HG03439 (cell line): ENCODE results near the gene SEL1L2.

Experiments
- ATAC-seq: cut with Tn5 transposase; IDR thresholded peaks from one replicate; pipeline ENCODE4 v1.9.1; 2021; ENCODE audit warnings: mild to moderate bottlenecking, moderate library complexity; ENCODE audit not compliant: unreplicated experiment

SEL1L2 gene

DNA sequence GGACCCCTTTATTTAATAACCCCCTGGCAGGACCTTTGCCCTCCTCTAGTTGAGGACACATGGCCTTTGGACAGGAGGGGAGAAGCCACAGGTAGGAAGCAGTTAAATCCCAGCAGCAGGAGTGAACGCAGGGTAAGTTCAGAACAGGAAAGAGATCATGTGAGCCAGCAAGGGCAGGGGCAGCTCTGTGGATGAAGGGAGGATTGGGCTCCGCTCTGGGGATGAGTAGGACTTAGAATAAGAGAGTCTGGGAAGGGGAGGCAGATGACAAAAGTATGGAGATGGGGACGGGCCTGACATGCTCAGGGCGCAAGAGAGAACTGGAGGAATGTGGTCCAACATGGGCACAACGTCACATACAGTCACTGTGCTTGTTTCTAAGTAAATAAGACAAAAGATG is 116.6 kb downstream of the SEL1L2 start:
- ATAC-seq = no peak

DNA sequence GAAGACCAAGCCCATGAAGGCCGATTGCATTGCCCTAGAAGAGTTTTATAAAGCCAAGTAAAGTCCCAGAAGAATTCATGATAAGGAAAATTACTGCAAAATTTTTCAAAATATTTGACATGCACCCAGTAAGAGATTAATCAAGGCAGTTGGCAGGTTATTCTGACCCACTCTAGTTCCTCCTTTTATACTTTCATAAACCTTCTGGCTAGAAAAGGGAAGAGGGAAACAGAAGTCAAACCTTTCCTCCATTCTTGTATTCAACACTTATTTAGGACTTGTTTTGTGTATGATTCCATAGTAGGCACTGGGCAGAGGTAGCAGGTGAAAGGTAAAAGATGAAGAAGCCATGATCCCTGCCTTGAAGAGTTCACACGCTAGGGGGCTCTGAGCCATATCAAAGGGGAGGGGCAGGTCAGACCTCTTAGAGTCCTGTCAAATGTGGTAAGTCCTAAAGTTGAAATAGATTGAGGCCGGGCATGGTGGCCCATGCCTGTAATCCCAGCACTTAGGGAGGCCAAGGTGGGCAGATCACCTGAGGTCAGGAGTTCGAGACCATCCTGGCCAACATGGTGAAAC is 120.2 kb downstream of the SEL1L2 start:
- ATAC-seq = no peak

DNA sequence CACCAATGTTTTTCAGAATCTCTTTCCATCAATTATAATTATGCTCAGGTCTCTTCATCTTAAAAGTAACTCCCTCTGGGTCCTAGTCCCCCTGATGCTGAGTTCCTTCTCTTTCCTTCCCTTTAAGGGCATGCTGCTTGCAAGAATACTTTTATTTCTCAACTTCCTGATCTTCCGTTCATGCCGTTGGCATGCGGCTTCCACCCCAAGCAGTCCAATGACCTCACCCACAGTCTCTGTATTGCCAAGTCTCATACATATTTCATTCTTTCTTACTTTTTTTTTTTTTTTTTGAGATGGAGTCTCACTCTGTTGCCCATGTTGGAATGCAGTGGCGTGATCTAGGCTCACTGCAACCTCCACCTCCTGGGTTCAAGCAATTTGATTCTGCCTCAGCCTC is 122.1 kb downstream of the SEL1L2 start:
- ATAC-seq = no peak

DNA sequence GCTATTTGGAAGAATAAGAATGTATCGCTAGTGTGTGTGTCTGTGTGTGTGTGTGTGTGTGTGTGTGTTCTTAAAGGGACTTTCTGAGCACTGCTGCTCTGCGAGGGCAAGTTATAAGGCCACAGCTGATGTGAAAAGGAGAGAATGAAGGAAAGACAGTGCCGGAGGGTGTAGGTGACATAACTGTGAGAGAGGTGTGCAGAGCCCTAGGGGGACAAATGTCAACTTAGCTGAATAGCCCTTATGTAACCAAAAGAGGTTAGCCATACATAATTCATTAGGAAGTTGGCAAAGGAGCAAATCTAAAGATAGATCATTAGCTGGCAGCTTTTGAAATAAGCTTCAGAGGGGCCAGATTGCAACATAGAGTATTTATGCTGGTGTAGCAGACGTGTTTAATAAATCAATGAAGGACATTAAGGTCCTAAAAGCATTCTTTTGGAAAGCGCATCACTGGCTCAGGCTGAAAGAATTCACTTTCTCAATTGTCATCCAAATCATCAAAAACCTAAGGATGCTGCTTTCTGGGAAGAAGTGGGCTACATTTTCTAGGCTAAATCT is 124.5 kb downstream of the SEL1L2 start:
- ATAC-seq = no peak

DNA sequence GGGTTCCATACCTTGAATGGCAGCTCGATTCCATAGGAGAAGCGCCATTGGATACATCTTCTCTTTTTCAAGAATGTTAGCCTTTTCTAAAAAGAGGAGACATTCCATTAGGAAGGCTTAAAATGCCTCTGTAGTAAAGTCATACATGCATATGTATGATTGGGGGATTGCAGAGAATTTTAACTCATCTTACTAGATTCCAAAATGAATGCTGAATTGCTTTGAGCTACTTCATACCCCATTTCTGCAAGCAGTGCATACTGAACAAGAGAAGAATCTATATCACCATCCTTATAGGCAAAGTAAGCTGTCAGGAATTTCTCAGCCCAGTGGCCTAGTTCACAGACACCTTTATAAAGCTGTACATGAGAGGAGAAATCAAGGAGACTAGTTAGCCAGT is 125.3 kb downstream of the SEL1L2 start:
- no peak for ATAC-seq

DNA sequence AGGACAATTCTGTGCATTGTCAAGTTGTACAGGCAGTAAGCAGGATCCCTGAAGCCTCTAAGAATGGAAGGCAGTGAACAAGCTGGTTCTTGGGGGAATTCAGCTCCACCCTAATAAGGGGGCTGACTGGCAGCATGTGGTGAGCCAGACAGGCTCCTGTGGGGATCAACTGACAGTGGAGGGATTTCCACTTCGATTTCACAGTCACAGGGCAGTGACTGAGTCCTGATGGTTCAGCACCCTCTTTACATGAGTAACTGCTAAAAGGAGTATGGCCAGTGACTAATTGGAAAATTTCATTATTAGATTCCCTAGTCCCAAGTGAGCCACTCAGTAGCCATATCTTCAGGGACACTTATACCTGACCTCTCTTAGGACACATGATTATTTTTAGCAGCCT is 127.2 kb downstream of the SEL1L2 start:
- ATAC-seq = no peak

DNA sequence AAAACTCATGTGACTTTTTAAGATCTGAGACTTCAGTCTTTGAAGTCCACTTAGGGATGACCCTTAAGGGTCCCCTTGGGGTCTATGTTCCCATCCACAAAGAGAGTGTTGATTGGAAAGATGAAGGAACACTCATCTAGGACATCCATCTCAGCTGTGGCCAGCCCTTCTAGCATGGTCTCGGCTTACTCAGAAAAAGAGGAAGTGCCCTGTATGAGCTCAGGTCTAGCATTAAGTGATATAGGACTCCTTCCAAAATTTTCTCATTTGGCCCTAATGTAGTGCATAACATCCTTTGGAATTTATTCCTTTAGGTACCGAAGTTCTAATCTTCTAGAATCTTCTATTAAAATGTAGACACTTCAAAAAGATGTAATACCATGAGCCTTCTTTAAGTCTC is 128.2 kb downstream of the SEL1L2 start:
- ATAC-seq = no peak

DNA sequence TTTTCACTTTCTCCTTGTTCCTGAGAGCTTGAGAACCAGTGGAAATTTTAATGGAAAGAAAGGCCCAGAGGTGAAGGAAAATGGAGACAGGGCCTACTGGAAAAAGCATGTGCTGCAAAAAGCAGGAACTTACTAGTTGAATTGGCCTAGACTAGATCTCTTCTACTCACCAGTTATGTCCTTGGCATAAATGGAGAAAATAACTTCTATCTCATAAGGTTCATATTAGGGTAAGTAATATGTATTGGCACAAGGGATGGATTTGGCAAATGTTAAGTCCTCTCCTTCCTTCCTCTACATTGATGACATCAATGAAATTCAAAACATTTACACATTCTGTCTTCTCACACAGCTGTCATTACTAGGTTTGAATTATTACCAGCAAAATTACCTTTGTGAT is 131.5 kb downstream of the SEL1L2 start:
- no peak for ATAC-seq

DNA sequence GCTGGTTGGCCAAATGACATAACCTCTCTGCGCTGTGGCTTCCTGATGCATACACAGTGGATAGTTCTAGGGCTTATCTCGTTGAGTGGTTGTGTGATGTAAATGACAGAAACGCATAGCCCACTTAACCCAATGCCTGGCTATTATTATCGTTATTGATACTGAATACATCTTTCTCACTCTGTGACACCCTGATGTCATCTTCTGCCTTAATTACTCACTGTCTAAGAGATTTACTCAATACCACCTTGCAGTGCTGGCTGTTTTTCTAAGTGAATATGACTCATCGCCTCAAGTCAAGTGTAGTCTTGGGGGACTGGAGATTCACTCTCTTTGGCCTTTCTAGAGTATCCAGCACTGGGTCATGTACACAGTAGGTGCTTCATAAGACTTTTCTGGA is 132.0 kb downstream of the SEL1L2 start:
- ATAC-seq = no peak

DNA sequence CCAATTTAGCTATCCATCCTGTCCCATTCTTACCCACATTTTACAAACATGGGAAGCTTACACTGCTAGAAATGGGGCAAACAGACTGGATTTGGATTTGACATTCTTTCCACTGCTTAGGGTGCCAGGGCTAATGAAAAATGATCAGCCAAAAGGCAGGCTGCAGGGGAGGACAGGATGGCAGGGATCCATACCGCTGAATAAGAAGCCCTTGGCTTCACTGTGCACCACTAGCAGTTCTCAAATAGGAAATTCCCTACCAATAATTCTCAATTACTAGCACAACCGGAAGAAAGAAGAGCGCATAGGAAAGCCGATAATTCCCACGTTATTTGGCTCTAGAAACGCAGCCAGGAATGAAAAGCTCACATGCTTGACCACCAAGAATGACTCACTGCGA is 132.5 kb downstream of the SEL1L2 start:
- ATAC-seq = no peak

DNA sequence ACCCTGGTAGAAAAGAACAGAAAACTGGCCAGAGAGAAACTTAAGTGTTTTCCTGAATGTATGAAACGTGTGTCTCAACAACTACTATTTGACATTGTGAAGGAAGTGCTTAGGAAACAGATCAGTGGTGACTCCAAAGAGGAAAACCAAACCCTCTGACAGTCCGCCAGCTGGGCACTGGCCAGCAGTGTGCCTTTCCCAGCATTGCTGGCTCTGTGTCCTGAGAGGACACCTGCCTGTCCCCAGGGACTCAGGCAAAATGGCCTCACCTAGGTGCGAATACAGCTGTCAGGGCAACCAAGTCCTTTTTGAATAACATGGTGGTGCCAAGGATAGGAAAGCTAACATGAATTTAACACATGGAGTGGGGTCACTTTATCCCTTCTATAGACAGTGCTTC is 133.1 kb downstream of the SEL1L2 start:
- no peak for ATAC-seq

DNA sequence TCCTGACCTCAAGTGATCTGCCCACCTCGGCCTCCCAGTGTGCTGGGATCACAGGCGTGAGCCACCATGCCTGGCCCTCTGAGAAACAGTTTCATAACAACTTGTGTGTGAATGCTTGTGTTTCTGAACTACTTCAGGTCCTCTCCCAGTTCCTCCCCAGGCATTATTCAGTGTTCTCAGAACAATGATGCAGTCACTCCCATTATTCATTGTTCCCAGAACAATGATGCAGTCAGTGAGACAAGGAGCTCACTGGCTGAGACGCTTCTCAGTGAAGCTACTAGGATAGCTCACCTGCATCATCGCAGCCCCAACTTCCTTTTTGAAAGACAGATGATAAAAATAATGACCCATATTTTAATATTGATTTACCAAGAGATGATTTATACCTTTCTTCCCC is 134.1 kb downstream of the SEL1L2 start:
- ATAC-seq = no peak

DNA sequence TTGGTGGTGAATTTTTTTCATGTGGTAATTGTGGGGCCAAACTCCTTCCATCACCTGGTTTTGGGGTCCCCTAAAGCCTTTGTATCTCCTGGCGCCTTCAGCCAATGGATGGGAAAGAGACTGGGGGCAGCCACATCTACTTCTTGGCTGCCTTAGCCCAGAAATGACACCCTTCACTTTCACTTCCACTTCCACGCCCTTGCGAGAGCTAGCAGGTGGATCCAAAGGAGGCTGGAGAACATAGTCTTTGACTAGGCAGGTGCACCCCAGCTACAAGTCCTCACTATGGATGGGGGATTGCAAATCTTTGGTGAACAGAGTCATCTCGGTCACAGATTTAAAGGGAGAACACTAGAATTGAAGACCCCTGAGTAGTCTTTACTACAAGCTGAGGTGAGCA is 134.8 kb downstream of the SEL1L2 start:
- ATAC-seq = no peak

DNA sequence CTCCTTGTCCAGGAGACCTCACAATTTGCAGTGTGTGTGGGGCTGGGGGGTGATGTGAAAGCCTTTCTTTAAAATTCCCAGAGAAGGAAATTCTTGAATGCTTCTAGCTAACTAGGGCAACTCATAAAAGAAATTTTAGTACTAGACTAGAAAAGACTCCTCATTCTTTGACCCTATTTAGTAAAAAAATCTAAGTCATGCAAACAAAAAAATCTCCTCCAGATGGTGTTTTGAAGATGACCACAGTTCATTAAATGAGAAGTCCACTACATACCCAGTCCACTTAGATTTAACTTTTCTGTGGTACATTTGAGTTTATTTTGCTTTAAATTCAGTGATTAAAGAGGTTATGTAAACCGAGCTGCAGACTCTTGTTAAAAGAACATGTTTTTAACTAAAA is 138.1 kb downstream of the SEL1L2 start:
- no peak for ATAC-seq

DNA sequence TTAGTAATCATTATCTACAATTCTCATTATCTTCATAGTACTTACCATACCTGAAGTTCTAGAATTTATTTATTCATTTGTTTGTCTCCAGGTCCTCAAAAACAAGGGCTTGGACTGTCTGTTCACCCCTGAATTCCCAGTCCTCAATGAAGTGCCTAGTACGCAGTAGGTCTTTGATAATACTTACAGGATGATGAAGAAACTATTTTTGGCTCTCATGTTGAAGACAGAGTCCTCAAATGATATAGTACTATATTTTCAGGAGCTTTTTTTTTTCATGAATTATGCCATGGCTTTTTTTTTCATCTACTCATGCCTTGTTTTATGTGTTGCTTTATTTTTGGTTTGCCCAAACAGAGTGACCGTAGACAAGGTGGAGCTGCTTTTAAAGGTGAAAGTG is 139.1 kb downstream of the SEL1L2 start:
- ATAC-seq = no peak

DNA sequence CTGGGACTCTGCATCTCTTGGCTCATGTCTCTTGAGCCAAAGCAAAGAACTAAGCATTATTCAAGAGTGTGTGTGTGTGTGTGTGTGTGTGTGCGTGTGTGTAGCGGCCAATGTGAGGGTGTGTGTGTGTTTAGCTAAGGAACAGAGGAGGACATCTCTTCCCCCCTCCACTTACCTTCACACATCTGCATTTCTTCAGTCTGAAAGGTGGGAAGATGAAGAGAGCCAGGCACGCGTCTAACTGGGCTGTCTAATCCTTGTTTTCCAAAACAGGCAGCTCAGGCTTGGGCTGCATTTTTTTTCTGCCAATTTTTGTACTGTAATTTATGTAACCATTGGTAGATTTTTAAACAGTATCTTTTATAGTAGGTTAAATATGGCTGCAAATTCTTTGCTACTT is 146.1 kb downstream of the SEL1L2 start:
- ATAC-seq = no peak

DNA sequence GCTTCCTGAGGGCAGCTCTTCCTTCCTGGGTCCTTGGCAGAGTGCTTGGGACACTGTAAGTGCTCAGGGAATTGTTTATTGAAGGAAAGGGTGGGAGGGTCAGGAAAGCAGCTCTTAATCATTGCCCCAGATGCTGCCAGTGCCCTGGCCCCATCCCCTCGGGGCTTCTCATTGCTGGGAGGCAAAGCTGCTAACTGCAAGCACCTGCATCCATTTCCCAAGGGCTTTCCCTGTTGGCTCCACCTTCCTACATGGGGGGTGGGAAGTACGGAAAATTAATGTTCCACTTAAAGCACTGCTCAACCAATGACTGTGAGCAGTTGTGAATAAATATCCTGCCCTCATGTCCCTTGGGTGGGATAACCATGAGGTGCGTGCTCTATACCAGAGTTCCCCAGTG is 149.2 kb downstream of the SEL1L2 start:
- no peak for ATAC-seq

DNA sequence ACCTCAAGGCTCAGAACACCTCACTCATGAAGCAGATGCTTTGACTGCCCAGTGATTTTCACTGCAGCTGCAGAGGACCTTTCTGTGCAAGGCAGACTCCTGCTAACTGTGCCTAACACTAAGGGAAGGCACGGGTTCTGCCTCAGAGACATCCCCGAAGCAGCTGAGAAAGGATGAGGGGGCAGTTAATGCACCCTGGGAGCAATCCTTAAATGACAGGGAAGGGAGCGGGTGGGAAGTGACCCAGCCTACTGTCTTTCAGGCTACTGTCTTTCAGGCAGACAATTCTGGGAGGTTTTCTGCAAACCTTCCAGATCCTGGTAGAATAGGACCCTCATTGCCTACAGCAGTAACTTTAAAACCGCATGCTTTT is 150.3 kb downstream of the SEL1L2 start:
- no peak for ATAC-seq

DNA sequence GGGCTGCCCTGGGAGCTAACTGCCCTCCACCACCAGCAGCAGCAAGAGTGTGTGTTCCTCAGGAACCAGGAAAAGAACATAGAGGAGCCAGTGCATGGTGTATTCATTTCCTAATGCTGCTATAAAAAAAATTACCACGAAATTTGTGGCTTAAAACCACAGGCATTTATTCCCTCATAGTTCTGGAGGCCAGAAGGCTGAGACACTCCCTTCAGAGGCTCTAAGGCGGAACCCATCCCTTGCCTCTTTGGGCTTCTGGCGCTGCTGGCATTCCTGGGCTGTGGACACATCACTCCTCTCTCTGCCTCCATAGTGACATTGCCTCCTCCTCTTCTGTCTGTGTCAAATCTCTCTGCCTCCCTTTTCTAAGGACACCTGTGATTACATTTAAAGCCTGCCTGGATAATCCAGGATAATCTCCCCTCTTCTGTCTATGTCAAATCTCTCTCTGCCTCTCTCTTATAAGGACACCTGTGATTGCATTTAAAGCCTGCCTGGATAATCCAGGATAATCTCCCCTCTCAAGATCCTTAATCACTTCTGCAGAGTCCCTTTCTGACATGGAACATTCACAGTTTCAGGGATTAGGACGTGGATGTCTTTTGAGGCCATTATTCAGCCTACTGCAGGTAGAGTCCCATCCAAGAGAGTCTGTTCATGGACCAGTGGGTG is 150.9 kb downstream of the SEL1L2 start:
- ATAC-seq = no peak

DNA sequence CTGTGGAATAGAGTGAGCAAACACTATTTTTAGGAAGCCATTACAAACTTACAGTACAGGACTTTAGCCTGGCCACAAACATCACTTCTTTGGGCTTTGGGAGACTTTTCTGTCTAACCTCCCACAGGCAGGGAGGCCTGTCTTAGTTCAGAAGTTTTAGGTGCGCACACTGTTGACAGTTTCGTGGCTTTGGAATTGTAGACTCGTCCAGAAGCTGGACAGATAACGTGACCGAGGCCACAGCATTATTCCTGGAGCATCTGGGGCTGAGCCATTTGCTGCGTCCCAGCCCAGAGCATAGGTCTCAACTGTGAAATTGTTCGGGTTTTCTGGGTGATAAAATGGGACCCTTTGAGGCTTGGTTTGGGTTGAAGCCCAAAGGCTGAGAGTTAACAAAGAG is 151.8 kb downstream of the SEL1L2 start:
- ATAC-seq = no peak

DNA sequence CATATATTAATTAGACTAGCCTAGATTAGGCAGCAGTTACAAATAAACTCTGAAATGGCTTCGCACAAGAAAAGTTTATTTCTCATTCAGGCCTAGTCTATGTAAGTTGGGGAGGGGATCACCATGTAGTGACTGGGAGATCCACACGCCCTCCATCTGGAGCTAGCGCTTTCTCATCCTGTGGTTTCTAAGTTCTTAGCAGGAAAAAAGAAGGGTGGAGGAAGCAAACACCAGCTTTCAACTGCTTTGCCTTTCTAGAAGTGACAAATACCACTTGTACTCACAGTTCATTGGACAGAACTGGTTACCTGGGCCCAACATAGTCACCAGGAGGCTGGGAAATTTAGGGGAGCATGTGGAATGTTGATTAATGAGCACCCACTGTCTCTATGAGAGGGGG is 158.9 kb downstream of the SEL1L2 start:
- ATAC-seq = no peak

DNA sequence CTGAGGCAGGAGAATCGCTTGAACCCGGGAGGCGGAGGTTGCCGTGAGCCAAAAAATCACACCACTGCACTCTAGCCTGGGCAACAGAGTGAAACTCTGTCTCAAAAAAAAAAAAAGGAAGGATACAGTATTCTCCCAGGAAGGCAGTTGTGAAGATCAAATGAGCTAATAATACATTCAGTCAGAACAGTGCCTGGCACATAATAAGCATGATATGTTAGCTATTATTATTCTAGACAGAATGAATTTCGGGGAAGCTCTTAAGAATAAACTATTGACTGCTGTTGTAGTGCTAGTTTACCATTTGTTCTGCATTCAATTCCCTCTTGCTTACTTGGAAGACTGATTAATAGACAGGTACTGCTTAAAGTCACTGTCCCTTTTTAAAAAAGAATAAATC is 164.9 kb downstream of the SEL1L2 start:
- no peak for ATAC-seq

DNA sequence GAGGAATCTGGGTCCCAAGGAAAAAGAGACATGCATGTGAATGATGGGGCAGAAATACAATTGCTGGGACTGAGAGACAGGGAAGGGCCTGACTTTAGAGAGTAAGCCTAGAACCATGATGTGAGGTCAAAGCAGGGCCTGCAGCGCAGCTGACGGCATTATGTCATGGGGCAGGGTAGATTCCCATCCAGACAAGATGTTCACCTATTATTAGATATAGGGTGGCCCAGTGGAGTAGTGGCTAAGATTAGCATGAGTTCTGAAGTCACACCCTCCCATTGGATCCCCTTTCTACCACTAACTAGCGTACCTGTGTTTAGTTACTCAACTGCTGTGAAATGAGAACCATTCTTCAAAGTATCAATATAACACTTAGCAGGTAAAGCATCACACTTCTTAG is 166.0 kb downstream of the SEL1L2 start:
- ATAC-seq = no peak
